HAP-1 (cell line): ENCODE data around the gene FAM78A.
"Not testable (repeated sequence)": the region's sequence is repeated elsewhere in the genome, so short reads cannot be mapped to it uniquely, and the experiment has no call there.

Source experiments
- DNase-seq, 2 experiments: peaks; one replicate each; pipeline ENCODE4 v3.0.0-alpha.2; 2016 to 2020; ENCODE audit warnings: low spot score in 2 of 2
- H3K27me3 ChIP-seq: fragments of 250-450 bp; sonication (Bioruptor Pico); 2 replicates; pipeline ENCODE4 v1.5.1; 2020; ENCODE audit warnings: low read depth, mild to moderate bottlenecking, moderate library complexity
- H3K36me3 ChIP-seq: fragments of 250-450 bp; sonication (Bioruptor Pico); replicated peaks from 2 replicates; pipeline ENCODE4 v1.5.1; 2020; ENCODE audit warnings: mild to moderate bottlenecking
- H3K4me1 ChIP-seq: fragments of 250-450 bp; sonication (Bioruptor Pico); 2 replicates; pipeline ENCODE4 v1.5.1; 2020; ENCODE audit warnings: mild to moderate bottlenecking
- H3K4me3 ChIP-seq: fragments of 250-450 bp; sonication (Bioruptor Pico); 2 replicates; pipeline ENCODE4 v1.5.1; 2020; ENCODE audit warnings: mild to moderate bottlenecking, moderate library complexity
- H3K9me3 ChIP-seq: fragments of 250-450 bp; sonication (Bioruptor Pico); 2 replicates; pipeline ENCODE4 v1.5.1; 2020; ENCODE audit warnings: mild to moderate bottlenecking, moderate library complexity
- in situ Hi-C: fragments of 300-500 bp; cut with MboI; formaldehyde crosslinking; loops from 3 replicates; pipeline ENCODE4 v1.14.3; 2020; ENCODE audit warnings: low sequenced_read_pairs, inconsistent platforms, mixed read lengths

The FAM78A gene

GRCh38 chr9:131218370-131218769, 57.9 kb downstream of the FAM78A start:
- peaks cover 16% of the 10 kb centered on the region for H3K36me3 ChIP-seq
- no peaks in the 10 kb centered on the region for H3K9me3 ChIP-seq

GRCh38 chr9:131217331-131218031, 58.8 kb downstream of the FAM78A start:
- H3K4me3 ChIP-seq, result no peak overlapping the region
- no peak for DNase-seq
- in situ Hi-C loops, result no loop called here
- no peaks in the 10 kb centered on the region for H3K4me1 ChIP-seq
- peaks cover 16% of the 10 kb centered on the region for H3K36me3 ChIP-seq
- H3K27me3 ChIP-seq, result no peaks in the 10 kb centered on the region
- H3K9me3 ChIP-seq, result no peaks in the 10 kb centered on the region

More at GRCh38 chr9:131218370-131218769, 57.9 kb downstream of the FAM78A start:
- DNase-seq, result no peak
- Histone ChIP-seq H3K4me1 (no peaks in the 10 kb centered on the region), H3K4me3 (no peak overlapping the region), H3K27me3 (no peaks in the 10 kb centered on the region)
- in situ Hi-C loops, result no loop called here

- Histone ChIP-seq H3K9me3 (no peaks in the 10 kb centered on the region; the same call in 1 of the 2 replicates), H3K36me3 (peaks cover 22% of the 10 kb centered on the region), H3K4me3 (no peak overlapping the region), H3K27me3 (no peaks in the 10 kb centered on the region), H3K4me1 (no peaks in the 10 kb centered on the region)
- in situ Hi-C loops, result no loop called here
- DNase-seq, result no peak
These were observed 59.5 kb downstream of the FAM78A start for GRCh38 chr9:131216806-131217205.

- Histone ChIP-seq H3K4me3 (no peak overlapping the region), H3K27me3 (no peaks in the 10 kb centered on the region), H3K4me1 (no peaks in the 10 kb centered on the region), H3K9me3 (peaks cover 2% of the 10 kb centered on the region; the same call in 1 of the 2 replicates), H3K36me3 (peaks cover 32% of the 10 kb centered on the region)
- DNase-seq, result no peak
- in situ Hi-C loops, result no loop called here
These were observed 61.4 kb downstream of the FAM78A start for GRCh38 chr9:131214876-131215275.

- H3K36me3 ChIP-seq, result peaks cover 29% of the 10 kb centered on the region
- no peak for DNase-seq
- in situ Hi-C loops, result no loop called here
These were observed 61.9 kb downstream of the FAM78A start for GRCh38 chr9:131214286-131214856.

GRCh38 chr9:131211920-131212319, 64.4 kb downstream of the FAM78A start:
- DNase-seq, H3K27me3 ChIP-seq, H3K4me3 ChIP-seq, in situ Hi-C loops, H3K9me3 ChIP-seq, H3K4me1 ChIP-seq: not testable (repeated sequence)
- H3K36me3 ChIP-seq, result peaks cover 31% of the 10 kb centered on the region

More at GRCh38 chr9:131214286-131214856, 61.9 kb downstream of the FAM78A start:
- peaks cover 2% of the 10 kb centered on the region; the same call in 1 of the 2 replicates for H3K9me3 ChIP-seq
- H3K4me3 ChIP-seq, result no peak overlapping the region
- H3K27me3 ChIP-seq, result no peaks in the 10 kb centered on the region
- H3K4me1 ChIP-seq, result no peaks in the 10 kb centered on the region
